Nephron (organoid): ENCODE data around the gene ZNF148.
A peak's percentile ranks its signal among the peaks of the same experiment; 100 is the strongest.

Experiments used
- H3K27ac Mint-ChIP-seq, 3 experiments: 2 replicates each; pipeline ENCODE4 v1.8.0; 2020; ENCODE audit warnings: mixed read lengths in 3 of 3, mild to moderate bottlenecking in 2 of 3, moderate library complexity in 1 of 3
- H3K27me3 Mint-ChIP-seq: 2 replicates; pipeline ENCODE4 v1.8.0; 2021; ENCODE audit warnings: low read depth, mild to moderate bottlenecking, moderate library complexity, mixed read lengths
- H3K36me3 Mint-ChIP-seq: 2 replicates; pipeline ENCODE4 v1.8.0; 2020; ENCODE audit warnings: low read depth, mixed read lengths
- H3K4me1 Mint-ChIP-seq: 2 replicates; pipeline ENCODE4 v1.8.0; 2020; ENCODE audit warnings: mixed read lengths
- H3K4me3 Mint-ChIP-seq, 3 experiments: 2 replicates each; pipeline ENCODE4 v1.8.0; 2020; ENCODE audit warnings: mild to moderate bottlenecking in 3 of 3, mixed read lengths in 3 of 3, moderate library complexity in 2 of 3
- H3K9me3 Mint-ChIP-seq: 2 replicates; pipeline ENCODE4 v1.8.0; 2020; ENCODE audit warnings: mixed read lengths
- TF ChIP-seq, protein P1 (sequence below), 3 experiments: fragments of 200-600 bp; sonication (generic); IDR thresholded peaks; one replicate each; pipeline ENCODE4 v1.5.0; 2021; ENCODE audit warnings: antibody characterized with exemption in 3 of 3; ENCODE audit not compliant: unreplicated experiment in 3 of 3

Gene ZNF148

DNA sequence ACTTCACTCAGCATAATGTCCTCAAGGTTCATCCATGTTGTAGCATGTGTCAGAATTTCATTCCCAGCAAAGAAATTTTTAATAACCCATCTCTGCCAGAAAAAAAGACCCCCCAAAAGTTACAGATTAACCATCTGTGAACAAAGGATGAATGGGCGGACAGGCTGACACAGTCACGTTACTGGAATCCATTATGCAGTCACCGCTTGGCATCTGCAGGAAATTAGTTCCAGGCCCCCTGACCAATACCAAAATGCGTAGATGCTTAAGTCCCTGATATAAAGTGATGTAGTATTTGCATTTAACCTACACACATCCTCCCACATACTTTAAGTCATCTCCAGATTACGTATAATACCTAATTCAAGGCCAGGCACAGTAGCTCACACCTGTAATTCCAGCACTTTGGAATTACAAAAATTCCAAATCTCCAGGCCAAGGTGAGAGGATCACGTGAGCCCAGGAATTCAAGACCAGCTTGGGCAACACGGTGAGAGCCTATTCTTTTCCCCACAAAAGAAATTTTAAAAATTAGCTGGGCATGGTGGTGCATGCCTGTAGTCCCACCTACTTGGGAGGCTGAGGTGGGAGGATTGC is 161.1 kb downstream of the ZNF148 start:
- Mint-ChIP-seq H3K4me1 (peaks cover 6% of the 10 kb centered on the region), H3K27me3 (peaks cover 48% of the 10 kb centered on the region), H3K4me3 (peak overlapping the region; percentile 60 to 76 (median 62)), H3K36me3 (no peaks in the 10 kb centered on the region), H3K9me3 (no peaks in the 10 kb centered on the region), H3K27ac (peak overlapping the region; percentile 2 to 60 (median 22))
- TF ChIP-seq, protein P1, sequence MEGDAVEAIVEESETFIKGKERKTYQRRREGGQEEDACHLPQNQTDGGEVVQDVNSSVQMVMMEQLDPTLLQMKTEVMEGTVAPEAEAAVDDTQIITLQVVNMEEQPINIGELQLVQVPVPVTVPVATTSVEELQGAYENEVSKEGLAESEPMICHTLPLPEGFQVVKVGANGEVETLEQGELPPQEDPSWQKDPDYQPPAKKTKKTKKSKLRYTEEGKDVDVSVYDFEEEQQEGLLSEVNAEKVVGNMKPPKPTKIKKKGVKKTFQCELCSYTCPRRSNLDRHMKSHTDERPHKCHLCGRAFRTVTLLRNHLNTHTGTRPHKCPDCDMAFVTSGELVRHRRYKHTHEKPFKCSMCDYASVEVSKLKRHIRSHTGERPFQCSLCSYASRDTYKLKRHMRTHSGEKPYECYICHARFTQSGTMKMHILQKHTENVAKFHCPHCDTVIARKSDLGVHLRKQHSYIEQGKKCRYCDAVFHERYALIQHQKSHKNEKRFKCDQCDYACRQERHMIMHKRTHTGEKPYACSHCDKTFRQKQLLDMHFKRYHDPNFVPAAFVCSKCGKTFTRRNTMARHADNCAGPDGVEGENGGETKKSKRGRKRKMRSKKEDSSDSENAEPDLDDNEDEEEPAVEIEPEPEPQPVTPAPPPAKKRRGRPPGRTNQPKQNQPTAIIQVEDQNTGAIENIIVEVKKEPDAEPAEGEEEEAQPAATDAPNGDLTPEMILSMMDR (IDR thresholded peaks at IDR 0.05; ENCODE audit: unreplicated experiment in 3 of 3) = no peak

DNA sequence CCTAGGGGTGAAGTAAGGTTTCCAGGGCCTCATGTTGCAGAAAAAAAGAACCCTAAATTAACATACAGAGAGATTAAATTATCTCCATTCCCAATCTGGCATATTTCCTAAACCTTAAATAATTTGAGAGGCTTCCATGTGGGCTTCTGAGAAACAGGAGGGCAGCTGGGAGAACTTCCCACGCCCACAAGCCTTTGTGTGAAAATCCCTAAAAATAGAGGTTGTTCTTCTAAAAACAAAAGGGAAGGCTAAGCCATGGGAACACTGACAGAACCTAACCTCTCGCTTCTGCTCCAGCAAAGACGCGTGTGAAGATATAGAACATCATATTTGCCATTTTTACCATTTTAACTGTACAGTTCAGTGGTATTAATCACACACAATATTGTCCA is 161.8 kb downstream of the ZNF148 start:
- Mint-ChIP-seq H3K27ac (peak overlapping the region; percentile 2 to 60 (median 22)), H3K36me3 (no peaks in the 10 kb centered on the region), H3K27me3 (peaks cover 52% of the 10 kb centered on the region), H3K4me3 (peak overlapping the region; percentile 60 to 76 (median 62)), H3K4me1 (peaks cover 6% of the 10 kb centered on the region), H3K9me3 (no peaks in the 10 kb centered on the region)
- TF ChIP-seq, protein P1 (IDR thresholded peaks at IDR 0.05; ENCODE audit: unreplicated experiment in 3 of 3) = no peak

DNA sequence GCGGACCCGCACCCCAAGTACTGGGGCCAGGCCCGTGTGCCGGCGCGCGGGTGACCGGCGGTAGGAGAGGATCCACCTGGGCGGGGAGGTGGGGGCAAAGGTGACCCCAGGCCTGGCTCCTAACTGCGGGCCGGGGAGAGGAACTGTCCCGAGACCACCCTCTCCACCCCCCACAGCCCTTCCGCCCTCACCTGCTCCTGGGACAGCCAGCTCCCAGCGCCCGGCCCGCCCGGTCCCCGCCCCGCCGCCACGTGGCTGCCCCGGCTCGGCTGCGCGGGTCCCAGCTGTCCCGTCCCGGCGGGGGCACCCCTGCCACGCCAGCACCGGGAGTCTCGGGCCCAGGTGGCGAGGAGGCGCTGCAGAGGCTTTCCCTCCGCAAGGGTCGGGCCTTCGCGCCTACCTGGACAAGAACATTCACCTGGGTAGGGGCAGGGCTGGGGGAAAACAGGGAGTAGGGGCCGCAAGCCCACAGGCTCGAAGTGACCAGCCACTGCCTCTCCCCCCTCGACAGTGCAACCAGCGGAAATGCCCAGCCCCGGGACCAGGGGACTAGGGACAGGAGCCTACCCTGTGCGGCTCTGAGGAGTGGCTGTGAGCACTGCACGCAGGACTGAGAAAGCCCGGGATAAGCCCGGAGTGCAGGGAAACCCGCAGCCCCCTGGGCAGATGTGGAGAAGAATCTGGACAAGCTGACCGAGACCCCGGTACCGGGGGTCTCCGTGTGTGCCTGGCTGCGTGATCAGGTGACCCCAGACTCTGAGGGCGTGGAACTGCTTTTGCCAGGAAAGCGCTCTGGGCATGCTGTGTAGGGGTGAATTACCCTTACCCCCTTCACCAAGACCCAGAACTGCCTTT is 162.4 kb downstream of the ZNF148 start, which contains the start of gene SLC12A8:
Gene SLC12A8 (minus strand): TSS at position 240 of the 855 bp plus-strand sequence. CDS start 1,399 bp downstream, outside the sequence.
- Mint-ChIP-seq H3K27ac (peak within 1 kb of the TSS; percentile 22 to 71 (median 43)), H3K27me3 (peaks cover 55% of the 10 kb centered on the region), H3K9me3 (no peaks in the 10 kb centered on the region), H3K36me3 (no peaks in the 10 kb centered on the region), H3K4me3 (peak within 1 kb of the TSS; percentile 78 to 83 (median 81)), H3K4me1 (peaks cover 6% of the 10 kb centered on the region)
- TF ChIP-seq, protein P1 (IDR thresholded peaks at IDR 0.05; ENCODE audit: unreplicated experiment in 3 of 3) = no peak

DNA sequence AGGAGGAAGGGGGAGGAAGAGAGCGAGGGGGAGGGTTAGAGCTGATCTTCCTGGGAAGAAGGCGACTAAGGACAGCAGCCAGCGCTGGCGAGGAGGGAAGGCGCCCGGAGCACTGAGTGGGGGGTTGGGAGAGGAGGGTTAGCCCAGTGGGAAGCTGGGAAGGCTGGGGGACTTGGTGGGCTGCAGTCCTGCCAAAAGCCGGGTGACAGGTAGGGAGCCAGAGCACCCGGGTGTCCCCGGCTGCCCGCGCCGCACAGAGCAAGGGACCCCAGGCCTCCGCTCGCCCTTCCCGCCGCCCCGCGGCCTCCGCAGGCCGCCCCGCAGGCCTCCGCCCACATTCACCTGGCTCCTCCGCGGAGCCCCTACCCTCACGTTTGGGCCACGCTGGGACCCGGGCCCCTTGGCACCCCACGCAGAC is 163.0 kb downstream of the ZNF148 start:
- TF ChIP-seq, protein P1 (IDR thresholded peaks at IDR 0.05; ENCODE audit: unreplicated experiment in 3 of 3) = no peak
- Mint-ChIP-seq H3K36me3 (no peaks in the 10 kb centered on the region), H3K27me3 (peaks cover 55% of the 10 kb centered on the region), H3K4me1 (peaks cover 6% of the 10 kb centered on the region), H3K9me3 (no peaks in the 10 kb centered on the region), H3K27ac (peak overlapping the region in 2 of 3 experiments; percentile 43 to 71), H3K4me3 (peak overlapping the region; percentile 78 to 83 (median 81))

DNA sequence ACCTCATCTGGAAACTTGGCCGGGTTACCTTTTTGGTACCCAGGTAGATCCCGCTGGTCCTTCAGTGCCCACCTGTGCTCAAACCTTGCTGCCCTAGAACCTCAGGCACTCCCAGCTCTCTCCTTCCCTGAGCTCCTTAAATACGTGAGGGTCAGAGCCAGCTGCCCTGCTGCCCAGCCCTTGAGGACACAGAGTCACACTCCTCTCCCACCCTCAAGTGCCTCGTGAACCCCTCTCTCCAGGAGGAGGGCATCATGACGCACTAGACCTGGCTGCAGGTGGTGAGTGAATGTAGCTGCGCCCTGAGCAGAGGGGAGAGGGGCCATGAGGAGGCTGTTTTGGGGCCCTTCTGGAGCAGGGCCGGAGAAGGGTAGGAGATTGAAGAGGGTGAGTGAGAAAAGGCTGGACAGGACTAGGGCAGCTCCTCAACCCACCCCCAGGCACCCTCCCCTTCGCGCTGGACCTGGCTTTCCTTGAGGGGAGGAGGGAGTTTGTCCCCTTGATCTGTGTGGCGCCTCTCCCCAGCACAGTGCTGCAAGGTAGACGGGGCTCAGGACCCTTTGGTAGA is 163.5 kb downstream of the ZNF148 start:
- H3K4me3 Mint-ChIP-seq = peak overlapping the region; percentile 78 to 83 (median 81)
- TF ChIP-seq, protein P1 (IDR thresholded peaks at IDR 0.05; ENCODE audit: unreplicated experiment in 3 of 3) = no peak
- H3K27ac Mint-ChIP-seq = peak overlapping the region in 2 of 3 experiments; percentile 43 to 71
- H3K9me3 Mint-ChIP-seq = no peaks in the 10 kb centered on the region
- peaks cover 55% of the 10 kb centered on the region for H3K27me3 Mint-ChIP-seq
- no peaks in the 10 kb centered on the region for H3K36me3 Mint-ChIP-seq
- peaks cover 6% of the 10 kb centered on the region for H3K4me1 Mint-ChIP-seq
